Measurements from ENCODE around the gene TET2.

DNA sequence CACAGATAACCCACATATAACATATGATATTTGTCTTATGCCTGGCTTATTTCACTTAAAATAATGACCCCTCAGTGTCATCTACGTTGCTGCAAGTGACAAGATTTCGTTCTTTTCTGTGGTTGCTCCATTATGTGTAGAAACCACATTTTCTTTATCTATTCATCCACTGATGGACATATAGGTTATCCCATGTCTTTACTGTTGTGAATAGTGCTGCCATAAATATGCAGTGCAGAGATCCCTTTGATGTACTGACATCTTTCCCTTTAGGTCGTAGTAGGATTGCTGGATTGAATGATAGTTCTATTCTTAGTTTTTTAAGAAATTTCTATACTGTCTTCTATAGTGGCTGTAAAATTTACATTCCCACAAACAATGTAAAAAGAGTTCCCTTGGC is 135.8 kb downstream of the TET2 start:
- no peak for TF ChIP-seq POLR2AphosphoS5 (IDR thresholded peaks at IDR 0.05)
- TF ChIP-seq CTCF (IDR thresholded peaks at IDR 0.05): no peak
- TF ChIP-seq POLR2A (IDR thresholded peaks at IDR 0.05): no peak
- TF ChIP-seq EP300 (IDR thresholded peaks at IDR 0.05): no peak
